ENCODE results near the gene GNAI2.
A peak's percentile ranks its signal among the peaks of the same experiment; 100 is the strongest.

Gene GNAI2

DNA sequence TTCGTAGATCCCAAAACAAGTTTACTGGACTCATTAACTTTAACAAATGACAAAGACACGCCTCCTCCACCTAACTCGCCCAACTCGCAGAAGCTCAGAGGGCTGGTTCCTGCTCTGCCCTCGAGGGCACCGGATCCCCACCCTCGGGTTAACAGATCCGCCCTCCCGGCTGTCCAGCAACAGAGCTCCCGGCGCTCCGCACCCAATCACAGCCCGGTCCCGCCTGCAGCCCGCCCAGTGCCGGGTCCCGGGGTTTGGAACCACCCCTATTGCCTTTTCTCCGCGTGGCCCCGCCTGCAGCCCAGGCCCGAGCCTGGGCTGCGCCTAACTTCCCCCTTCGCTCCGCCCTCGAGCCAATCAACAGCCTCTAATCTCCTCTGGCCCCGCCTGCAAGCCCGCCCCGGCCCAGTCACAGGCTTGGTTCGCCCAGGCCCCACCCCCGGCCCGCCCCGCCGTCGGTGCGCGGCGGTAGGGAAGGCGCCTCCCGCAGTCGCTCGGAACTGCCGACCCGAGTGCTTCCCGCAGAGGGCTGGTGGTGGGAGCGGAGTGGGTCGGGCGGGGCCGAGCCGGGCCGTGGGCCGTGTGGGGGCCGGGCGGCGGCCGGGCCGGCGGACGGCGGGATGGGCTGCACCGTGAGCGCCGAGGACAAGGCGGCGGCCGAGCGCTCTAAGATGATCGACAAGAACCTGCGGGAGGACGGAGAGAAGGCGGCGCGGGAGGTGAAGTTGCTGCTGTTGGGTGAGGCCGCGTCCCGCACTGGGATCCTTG lies at the start of gene GNAI2:
GNAI2 (plus strand) TSS at position 489 of the 768 bp plus-strand sequence; CDS start at position 621, 132 bp downstream.
- DNase-seq, result peak; percentile 97

DNA sequence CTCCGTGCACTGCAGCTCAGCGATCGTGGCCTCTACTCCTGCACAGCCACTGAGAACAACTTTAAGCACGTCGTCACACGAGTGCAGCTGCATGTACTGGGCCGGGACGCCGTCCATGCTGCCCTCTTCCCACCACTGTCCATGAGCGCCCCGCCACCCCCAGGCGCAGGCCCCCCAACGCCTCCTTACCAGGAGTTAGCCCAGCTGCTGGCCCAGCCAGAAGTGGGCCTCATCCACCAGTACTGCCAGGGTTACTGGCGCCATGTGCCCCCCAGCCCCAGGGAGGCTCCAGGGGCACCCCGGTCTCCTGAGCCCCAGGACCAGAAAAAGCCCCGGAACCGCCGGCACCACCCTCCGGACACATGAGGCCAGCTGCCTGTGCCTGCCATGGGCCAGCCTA lies 48.3 kb upstream of the GNAI2 start:
- DNase-seq, result no peak

DNA sequence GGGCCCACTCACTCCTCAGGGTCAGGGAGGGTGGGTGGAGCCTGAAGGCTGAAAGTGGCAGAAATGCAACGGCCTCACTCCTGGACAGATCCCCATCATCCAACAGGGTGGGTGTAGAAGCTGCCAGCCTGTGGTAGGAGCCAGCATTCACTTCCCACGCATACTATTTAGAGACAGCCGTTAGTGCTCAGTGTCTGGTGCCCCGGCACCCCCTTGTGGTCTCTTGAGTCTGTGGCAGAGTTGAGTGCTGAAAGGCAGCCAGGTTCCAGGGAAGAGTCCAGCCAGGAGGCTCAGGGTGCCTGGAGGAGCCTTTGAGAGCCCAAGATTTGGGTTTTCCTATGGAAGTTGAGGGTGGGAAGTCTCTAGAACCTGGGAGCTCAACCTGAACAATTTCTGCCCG lies 46.7 kb upstream of the GNAI2 start:
- DNase-seq, result no peak

DNA sequence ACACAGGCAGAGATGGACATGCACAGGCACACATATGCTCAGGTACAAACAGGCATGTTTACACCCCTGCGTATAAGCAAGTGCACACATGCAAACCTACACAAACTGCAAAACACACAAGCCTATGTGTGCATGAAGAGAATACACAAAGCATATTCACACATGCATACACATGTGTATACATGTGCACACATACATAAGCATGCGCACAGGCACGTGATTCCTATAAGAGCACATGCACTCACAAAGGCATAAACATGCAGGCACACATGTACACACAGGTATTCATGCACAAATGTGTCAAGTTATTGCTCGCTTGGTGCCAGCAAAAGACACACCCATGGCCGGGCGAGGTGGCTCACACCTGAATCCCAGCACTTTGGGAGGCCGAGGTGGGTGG lies 46.0 kb upstream of the GNAI2 start:
- DNase-seq, result no peak

DNA sequence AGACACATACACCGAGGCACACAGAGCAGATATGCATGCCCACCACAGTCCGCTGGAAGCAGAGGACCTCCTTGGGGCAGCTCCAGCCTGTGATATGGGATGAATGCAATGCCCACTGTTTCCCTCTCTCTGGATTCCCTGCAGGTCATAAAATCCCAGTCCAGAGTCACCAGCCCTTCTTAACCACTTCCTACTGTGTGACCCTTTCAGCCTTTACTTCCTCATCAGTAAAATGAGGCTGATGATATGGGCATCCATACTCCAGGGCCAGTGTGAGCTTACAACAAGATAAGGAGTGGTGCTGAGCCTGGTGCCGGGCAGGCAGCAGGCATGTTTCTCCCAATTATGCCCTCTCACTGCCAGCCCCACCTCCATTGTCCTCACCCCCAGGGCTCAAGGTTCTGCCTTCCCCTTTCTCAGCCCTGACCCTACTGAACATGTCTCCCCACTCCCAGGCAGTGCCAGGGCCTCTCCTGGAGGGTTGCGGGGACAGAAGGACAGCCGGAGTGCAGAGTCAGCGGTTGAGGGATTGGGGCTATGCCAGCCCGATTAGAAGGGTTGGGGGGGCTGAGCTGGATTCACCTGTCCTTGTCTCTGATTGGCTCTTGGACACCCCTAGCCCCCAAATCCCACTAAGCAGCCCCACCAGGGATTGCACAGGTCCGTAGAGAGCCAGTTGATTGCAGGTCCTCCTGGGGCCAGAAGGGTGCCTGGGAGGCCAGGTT lies 44.9 kb upstream of the GNAI2 start, which contains the start of gene GNAT1:
GNAT1 (plus strand) TSS at position 675 of the 725 bp plus-strand sequence. CDS start 116 bp downstream, outside the sequence.
- no peak for DNase-seq

DNA sequence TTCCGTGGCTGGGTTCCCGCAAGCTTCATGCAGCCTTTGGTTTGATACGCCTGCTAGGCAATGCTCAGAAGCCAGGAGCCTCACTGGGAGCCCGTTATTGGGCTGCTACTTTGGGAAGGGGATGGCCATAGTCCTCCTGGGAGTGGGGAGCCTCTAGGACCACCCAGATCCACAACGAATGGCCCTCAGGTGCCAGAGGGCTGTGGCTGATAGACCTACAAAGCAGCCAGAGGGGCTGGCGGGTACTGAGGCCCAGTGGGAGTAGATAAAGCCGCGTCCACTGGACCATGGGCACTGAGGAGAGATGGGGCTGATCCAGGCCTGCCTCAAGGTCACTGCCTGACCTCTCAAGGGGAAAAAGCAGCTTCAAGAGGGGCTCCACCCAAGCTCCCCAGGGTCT lies 43.9 kb upstream of the GNAI2 start:
- DNase-seq, result no peak

DNA sequence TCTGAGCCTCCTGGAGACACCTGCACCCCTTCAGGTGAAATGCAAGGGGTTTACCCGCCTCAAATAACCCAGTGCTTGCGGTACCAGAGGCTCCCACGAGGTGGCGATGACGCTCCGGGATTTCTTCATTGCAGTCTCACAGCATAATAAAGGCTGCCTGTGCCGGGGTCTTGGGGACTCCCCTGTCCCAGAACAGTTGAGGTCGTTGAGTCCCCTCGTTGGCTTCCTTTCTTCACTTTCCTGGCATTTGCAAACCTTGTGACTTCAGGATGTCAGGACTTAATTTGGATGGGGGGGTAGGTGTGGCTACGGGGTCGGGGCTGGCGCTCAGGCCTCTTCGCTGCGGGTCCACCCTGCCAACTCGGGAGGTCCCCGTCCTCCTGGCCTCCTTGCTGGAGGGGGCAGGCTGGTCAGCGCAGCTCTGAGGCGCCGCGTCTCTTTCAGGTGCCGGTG lies 43.3 kb upstream of the GNAI2 start:
- no peak for DNase-seq

DNA sequence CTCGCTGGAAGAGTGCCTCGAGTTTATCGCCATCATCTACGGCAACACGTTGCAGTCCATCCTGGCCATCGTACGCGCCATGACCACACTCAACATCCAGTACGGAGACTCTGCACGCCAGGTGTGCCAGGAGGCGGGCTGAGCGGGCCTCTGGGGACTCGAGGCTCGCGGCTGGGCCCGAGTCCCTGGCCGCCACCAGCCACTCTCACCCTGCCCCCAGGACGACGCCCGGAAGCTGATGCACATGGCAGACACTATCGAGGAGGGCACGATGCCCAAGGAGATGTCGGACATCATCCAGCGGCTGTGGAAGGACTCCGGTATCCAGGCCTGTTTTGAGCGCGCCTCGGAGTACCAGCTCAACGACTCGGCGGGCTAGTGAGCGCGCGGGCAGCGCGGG lies 42.7 kb upstream of the GNAI2 start:
- no peak for DNase-seq

DNA sequence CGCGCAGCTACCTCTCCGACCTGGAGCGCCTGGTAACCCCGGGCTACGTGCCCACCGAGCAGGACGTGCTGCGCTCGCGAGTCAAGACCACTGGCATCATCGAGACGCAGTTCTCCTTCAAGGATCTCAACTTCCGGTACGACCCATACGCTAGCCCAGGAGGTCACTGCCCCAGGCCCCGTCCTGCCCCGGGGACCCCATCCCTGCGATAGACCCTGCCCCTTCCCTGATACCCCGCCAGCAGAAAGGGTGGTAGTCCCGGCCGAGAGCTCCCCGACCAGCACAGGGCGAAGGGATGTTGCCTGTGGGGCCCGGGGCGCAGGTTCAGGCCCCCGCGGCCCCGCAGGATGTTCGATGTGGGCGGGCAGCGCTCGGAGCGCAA lies 42.3 kb upstream of the GNAI2 start:
- no peak for DNase-seq

DNA sequence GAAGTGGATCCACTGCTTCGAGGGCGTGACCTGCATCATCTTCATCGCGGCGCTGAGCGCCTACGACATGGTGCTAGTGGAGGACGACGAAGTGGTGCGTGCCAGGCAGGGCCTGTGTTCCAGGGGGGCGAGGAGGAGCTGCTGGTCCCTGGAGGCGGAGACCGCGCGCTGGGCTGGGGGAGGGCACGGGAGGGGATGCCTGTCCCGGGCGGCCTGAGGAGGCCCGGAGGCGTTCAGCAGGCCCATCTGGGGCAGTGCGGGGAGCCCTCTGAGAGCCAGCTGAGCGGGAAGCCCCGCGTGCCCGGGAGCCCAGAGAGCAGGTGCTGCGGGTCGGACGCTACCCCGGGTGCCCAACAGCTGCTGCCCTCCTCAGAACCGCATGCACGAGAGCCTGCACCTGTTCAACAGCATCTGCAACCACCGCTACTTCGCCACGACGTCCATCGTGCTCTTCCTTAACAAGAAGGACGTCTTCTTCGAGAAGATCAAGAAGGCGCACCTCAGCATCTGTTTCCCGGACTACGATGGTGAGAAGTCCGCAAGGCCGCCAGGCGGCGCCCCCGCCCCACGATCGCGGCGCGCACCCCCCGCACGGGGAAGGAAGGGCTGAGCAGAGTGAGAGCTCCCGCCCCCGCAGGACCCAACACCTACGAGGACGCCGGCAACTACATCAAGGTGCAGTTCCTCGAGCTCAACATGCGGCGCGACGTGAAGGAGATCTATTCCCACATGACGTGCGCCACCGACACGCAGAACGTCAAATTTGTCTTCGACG lies 41.7 kb upstream of the GNAI2 start:
- no peak for DNase-seq

DNA sequence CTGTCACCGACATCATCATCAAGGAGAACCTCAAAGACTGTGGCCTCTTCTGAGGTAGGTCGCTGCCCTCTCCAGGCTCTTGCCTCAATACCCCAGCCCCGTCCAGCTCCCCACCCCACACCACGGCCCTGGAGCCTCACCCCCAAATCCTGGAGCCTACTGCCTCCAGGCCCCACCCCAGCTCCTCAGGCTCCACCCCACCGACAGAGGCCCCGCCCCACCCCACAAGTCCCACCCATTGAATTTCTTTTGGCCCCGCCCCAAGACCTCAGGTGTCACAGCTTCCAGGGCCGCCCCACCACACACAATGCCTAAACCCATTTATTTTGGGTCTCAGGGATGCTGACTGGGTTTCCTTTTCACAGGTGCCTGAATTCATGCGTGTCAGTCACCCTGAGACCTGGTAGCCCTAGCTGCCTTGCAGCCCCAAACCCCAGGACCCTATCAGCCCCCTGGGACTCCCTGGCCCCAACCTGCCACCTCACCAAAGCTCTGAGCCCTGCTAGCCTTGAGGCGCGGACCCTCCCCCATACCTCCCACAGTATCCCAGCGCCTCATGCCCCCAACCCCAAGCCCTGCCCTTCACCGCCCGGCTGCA lies 41.0 kb upstream of the GNAI2 start:
- DNase-seq, result no peak

DNA sequence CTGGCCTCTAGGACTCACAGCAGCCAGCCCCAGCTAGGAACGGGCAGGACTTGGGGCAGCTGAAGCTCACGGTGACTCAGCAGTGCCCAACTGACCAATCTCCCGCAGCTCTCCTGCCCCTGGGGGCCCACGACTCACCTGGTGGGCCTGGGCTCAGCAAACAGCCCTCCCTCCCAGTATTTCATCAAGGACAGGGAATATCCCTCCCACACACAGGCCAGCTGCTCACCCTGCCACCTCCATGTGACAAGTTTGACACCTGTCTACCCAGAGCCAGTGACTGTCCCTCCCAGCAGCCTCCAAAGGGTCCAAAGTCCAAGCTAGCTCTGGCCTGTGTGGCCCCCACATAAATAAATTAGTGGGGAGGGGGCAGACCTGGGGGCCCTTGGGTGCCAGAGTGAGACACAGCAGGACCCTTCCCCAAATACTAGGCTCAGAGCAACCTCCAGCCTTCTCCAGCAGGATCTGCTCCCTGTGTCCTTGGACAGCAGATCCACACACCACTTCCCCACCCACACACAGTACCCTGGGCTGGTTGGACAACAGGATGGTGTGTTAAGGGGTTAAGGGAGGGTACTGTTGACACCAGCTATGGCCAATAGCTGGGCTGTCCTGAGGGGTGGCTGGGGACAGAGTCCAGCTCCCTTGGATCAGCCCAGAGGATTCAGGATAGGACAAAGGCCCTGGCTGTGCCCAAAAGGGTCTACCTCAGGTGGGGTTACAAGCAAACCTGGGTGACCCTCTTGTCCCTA lies 40.3 kb upstream of the GNAI2 start:
- DNase-seq, result no peak

DNA sequence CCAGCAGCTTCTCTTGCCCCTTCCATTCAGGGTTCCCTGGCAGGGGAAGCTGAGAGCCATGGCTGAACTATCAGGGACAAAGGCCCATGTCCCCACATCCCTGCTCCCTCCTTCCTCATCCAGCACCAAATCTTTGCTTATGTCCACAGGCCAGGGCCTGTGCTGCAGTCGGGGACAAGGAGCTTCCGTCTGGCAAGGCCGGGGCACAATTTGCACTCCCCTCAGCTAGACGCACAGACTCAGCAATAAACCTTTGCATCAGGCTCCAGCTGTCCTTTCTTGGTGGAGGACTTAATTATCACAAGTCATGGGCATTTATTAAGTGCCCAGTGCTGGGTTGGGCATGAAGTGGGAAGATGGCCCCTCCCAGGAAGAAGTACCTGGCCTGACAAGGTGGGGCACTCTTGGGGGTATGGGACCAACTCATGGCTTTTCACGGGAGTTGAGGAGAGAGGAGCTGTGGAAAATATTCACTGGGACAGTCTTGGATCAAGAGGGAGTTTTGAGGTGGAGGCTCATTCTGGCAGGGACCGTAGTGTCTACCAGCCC lies 39.7 kb upstream of the GNAI2 start:
- DNase-seq, result no peak

DNA sequence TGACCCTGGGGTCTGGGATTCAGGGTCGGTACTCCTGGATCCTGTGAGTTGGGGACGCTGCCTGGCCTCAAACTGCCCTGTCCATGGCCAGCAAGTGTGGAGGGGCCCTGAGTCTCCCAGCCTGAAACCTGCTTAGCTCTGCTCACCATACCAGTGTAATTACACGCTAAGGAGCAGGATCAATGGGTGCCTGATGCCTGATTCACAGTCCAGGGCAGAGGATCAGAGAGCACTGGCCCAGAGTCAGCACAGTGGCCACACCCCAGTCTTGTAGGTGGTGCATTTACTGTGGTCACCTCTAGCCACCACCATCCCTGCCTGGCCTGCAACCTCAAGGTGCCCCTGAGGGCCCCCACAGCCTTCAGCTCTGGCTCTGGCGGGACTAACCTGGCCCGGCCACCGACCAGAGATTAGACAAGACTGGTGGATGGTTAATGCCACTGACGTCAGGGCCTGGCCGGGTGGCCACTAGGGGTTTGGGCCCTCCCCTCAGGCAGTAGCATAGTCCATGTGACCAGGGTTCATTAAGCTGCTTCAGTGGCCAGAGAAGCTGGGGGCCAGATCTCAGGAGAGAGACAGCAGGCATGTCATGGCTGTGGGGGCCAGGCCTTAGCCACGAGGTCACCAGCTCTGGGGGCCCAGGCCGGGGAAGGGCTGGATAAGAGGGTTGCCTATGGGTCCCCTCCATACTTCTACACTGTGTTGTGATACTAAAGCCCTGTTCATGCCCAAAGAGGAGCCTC lies 34.3 kb upstream of the GNAI2 start:
- DNase-seq, result no peak

DNA sequence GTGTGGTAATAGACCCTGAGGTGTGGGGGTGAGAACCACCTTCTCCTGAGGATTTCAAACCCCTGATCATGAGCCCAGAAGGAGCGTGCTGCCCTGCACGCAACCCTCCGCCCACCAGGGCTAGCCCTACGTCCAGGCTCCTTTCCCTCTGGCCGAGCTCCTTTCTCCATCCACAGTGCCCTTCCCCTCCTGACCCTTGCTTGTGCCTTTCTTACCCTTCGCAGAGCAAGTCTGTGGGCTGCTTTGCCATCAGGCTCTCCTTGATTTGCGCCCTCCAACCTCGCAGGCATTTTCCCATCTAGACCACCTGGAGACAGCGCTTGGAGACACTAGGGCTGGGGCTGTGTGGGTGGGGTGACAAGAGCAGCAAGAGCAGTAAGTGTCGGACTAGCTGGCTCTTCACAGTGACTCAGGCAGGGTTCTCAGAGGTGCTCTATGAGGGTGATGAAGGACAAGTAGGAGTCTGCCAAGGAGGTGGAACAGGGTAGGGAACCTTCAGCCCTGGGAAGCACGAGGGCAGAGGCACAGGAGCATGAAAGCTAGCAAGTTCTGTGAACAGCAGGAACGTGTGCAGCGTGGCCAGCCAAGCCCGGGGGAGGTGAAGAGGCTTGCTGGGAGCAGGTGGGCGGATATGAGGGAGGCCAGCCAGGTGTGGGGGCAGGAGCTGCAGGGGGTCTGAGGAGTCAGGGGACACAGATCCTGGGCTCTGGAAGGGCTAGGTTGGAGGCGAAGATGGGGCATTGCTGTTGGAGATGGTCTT lies 33.5 kb upstream of the GNAI2 start:
- DNase-seq, result no peak

DNA sequence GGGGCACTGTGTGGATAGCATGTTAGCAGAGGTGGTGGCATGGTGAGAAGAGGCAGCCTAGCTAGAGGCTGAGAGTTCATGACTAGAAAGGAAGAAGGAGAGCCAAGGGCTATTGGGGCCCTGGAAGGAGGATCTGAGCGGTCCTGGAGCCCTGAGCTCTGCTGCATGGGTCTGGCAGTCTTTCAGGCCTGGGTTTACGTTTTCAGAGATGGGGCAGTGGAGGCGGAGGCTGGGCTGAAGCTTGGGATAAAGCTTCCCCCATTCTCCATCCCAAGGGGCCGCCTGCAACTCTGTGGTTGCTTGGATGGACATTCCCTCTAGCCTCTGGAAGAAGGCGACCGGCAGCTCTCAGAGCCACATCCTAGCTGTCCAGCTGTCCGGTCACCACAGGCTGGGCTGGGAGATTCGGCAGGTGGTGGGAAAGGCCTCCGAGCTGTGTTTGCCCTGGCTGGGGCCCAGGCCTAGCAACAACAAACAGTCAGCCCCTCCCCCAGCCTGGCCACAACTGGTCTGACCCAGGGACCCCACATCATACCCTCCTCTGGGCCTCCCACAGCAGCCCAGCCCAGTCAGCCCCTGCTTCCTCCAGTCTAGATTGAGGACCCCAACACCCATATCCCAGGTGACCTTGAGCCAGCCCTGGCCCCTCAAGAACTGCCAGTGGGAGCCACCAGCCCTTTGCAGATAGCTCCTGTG lies 32.7 kb upstream of the GNAI2 start:
- DNase-seq, result no peak

DNA sequence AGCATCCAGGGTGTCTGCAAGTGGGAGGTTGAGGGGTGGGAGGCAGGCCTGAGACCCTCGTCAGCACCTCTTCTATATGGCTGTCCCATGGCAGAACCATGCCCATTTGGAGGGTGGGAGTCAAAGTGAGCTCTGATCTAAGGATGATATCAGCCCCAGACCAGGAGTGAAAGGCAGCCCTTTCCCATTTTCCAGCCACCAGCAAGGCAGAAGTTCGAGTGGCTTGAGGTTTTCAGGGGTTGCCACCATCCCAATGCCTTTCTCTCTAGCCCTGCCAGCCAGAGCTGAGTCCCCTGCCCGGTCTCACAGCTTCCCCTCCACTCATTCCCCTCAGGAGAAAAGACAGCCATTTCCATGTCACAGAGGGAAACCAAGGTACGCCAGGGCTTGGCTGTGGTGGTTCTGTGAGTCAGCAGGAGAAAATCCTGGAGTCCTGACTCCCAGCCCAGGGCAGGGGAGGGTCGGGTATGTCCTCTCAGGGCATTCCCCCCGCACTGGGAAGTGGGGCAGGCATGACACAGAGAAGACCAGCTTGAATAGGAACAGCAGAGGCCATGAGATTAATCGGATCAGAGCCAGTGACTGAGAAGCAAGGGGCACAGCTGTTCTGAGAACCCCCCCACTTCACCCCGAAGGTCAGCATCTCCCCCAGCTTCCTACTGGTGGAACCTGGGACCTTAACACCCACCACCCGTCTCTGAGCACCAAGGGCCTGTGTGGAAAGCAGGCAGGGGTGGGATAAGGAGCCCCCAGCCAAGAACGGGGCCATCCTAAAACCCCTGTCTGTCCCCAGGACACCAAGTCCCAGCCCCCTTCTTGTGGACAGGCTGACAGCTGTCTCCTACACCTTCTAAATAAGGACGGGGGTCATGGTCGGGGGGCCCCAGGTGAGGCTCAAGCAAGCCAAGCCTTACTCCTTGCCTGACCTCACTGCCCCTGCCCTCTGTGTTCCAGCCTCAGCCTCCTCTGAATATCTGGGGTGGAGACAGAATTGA lies 31.9 kb upstream of the GNAI2 start:
- no peak for DNase-seq

DNA sequence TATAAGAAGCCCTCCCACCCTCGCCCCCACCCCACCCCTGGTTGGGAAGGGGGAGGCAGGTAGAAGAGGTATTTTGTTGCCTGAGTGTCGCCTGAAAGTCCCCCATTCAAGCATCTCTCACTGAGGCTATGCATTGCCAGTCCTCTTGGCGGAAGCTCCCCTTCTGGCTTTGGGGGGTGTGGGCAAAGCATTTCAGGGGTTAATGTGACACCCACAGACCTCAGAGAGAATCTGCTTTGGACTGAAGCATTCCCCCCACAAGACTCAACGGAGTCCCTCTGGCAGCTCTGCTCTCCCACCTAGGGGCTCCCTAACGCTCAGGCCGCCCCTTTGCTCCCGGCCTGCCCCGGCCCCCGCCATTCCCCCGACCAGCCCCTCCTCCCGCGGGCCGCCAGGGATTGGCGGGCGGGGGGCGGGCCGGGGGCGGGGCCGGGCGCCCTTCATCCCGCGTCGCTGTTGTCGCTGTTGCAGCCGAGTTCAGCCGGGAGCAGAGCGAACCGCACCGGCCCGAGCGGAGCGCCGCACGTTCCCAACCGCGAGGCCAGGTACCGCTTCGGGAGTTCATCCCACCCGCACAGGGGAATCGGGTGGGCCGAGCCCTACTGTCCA lies 31.1 kb upstream of the GNAI2 start, which contains the start of gene SLC38A3:
SLC38A3 (plus strand) TSS at position 468 of the 609 bp plus-strand sequence. CDS start 8,929 bp downstream, outside the sequence.
- DNase-seq, result no peak

All from SIG-M5 (cell line).